WTC11 (cell line): ENCODE results near the gene NRSN2.

ENCODE experiments used
- ATF6 ChIP-seq: sonication (generic); formaldehyde crosslinking; IDR thresholded peaks from 2 replicates; pipeline ENCODE4 v1.8.1; 2023; ENCODE audit warnings: mild to moderate bottlenecking, missing genetic modification reagents
- CBFB ChIP-seq: sonication (generic); formaldehyde crosslinking; IDR thresholded peaks from 2 replicates; pipeline ENCODE4 v1.8.1; 2022; ENCODE audit warnings: mild to moderate bottlenecking, low read depth, missing genetic modification reagents
- CTCF ChIP-seq: fragments of 200-600 bp; IDR thresholded peaks from 2 replicates; pipeline ENCODE4 v1.8.0; 2022; ENCODE audit warnings: antibody characterized with exemption
- NR3C1 ChIP-seq: sonication (generic); formaldehyde crosslinking; conservative IDR thresholded peaks from 2 replicates; pipeline ENCODE4 v1.8.1; 2023; ENCODE audit warnings: low read depth, mild to moderate bottlenecking, missing genetic modification reagents
- SP1 ChIP-seq: sonication (generic); formaldehyde crosslinking; conservative IDR thresholded peaks from 2 replicates; pipeline ENCODE4 v1.8.1; 2022; ENCODE audit warnings: missing genetic modification reagents
- ZNF138 ChIP-seq: sonication (generic); formaldehyde crosslinking; conservative IDR thresholded peaks from 2 replicates; pipeline ENCODE4 v1.8.1; 2022; ENCODE audit warnings: mild to moderate bottlenecking, moderate library complexity, missing genetic modification reagents
- TF ChIP-seq, protein P1 (sequence below): sonication (generic); formaldehyde crosslinking; IDR thresholded peaks from 2 replicates; pipeline ENCODE4 v1.8.0; 2022; ENCODE audit warnings: missing genetic modification reagents

GRCh38 chr20:310645-311044 lies 36.3 kb upstream of the NRSN2 start:
- TF ChIP-seq, protein P1, sequence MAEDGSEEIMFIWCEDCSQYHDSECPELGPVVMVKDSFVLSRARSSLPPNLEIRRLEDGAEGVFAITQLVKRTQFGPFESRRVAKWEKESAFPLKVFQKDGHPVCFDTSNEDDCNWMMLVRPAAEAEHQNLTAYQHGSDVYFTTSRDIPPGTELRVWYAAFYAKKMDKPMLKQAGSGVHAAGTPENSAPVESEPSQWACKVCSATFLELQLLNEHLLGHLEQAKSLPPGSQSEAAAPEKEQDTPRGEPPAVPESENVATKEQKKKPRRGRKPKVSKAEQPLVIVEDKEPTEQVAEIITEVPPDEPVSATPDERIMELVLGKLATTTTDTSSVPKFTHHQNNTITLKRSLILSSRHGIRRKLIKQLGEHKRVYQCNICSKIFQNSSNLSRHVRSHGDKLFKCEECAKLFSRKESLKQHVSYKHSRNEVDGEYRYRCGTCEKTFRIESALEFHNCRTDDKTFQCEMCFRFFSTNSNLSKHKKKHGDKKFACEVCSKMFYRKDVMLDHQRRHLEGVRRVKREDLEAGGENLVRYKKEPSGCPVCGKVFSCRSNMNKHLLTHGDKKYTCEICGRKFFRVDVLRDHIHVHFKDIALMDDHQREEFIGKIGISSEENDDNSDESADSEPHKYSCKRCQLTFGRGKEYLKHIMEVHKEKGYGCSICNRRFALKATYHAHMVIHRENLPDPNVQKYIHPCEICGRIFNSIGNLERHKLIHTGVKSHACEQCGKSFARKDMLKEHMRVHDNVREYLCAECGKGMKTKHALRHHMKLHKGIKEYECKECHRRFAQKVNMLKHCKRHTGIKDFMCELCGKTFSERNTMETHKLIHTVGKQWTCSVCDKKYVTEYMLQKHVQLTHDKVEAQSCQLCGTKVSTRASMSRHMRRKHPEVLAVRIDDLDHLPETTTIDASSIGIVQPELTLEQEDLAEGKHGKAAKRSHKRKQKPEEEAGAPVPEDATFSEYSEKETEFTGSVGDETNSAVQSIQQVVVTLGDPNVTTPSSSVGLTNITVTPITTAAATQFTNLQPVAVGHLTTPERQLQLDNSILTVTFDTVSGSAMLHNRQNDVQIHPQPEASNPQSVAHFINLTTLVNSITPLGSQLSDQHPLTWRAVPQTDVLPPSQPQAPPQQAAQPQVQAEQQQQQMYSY (CRISPR knock-in tag) = no peak
- TF ChIP-seq CTCF = no peak
- no peak for TF ChIP-seq SP1
- TF ChIP-seq NR3C1 = no peak
- TF ChIP-seq ZNF138 (CRISPR knock-in tag) = no peak
- TF ChIP-seq CBFB (CRISPR knock-in tag) = no peak
- no peak for TF ChIP-seq ATF6 (CRISPR knock-in tag)
